ENCODE data around the gene KCNH4. TPM values are rescaled to one million over a fixed set of nuclear protein-coding genes. Genes with fewer than 3 reads are reported as not detected.

The KCNH4 gene
- total RNA-seq, 1 donor from 2014 or later, result not detected

DNA sequence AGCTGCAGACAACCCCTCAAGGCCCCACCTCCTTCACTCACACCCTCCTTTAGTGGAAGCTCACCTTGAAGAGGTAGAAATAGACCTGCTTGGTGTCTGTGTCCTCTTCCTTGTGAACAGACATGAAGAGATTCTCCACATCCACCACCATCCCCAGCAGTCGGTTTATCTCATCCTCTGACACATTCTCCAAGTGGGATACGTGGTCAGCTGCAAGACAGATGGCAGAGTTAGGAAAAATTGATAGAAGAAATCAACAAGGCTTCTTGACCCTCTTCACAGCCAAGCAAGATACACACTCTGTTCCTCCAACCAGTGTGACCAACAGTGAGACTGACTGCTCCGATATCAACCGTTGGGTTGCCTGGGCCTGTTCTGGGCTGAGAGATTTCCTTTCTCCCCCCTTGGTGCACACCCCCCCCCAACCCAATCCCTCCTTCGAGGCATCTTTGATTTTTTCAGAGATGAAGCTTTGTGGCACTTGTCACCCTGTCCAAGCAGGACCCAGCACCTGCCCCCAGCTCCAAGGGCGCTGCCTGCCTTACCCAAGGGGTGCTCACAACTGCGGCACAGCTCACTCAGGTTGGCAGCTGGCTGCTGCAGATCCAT, 60.7 kb downstream of the KCNH4 start:
- H3K27ac Mint-ChIP-seq, result no peak overlapping the region
- H3K9ac ChIP-seq, result no peak overlapping the region

DNA sequence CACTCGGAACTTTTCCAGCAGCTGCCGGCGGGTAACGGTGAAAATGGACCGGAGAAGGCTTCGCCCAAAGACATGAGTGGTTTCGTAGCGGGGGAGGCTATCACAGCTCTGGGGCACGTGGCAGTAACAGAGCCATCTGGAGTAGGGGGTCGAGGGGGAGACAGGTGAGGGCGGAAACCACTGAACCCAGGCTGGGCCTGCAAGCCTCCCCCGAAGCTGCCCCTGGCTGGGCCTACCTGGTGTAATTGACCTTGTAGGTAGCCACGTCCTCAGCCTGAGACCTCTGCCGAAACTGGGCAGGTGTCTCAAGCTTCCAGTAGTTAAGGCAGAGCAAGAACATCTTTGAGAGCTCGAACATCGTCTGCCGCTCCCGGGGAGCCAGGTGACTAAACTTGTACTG, 61.6 kb downstream of the KCNH4 start:
- Histone ChIP-seq H3K27ac (no peak overlapping the region), H4K20me1 (ENCODE audit: low read depth) (no peaks in the 10 kb centered on the region), H3K9ac (no peak overlapping the region), H3F3A (ENCODE audit: low read depth) (peaks cover 21% of the 10 kb centered on the region), H3K79me2 (ENCODE audit: low read depth) (no peaks in the 10 kb centered on the region), H3K9me3 (ENCODE audit: low read depth) (no peaks in the 10 kb centered on the region), H3K4me3 (no peak overlapping the region), H3K4me1 (peaks cover 16% of the 10 kb centered on the region), H2AFZ (replicated peaks) (no peak overlapping the region), H3K4me2 (no peak overlapping the region), H3K27me3 (no peaks in the 10 kb centered on the region), H3K36me3 (no peaks in the 10 kb centered on the region)
- no peak for DNase-seq (ENCODE audit: low spot score)
- Mint-ChIP-seq H3K4me3 (peak overlapping the region; percentile 35), H3K27ac (no peak overlapping the region), H3K9me3 (no peaks in the 10 kb centered on the region), H3K36me3 (peaks cover 7% of the 10 kb centered on the region), H3K27me3 (ENCODE audit: insufficient read depth, low read depth) (peaks cover 5% of the 10 kb centered on the region), H3K4me1 (peaks cover 12% of the 10 kb centered on the region)
- no peak for TF ChIP-seq EZH2 (IDR thresholded peaks at IDR 0.05)
- no peak for TF ChIP-seq EZH2phosphoT487 (IDR thresholded peaks at IDR 0.05)
- TF ChIP-seq, protein P1, sequence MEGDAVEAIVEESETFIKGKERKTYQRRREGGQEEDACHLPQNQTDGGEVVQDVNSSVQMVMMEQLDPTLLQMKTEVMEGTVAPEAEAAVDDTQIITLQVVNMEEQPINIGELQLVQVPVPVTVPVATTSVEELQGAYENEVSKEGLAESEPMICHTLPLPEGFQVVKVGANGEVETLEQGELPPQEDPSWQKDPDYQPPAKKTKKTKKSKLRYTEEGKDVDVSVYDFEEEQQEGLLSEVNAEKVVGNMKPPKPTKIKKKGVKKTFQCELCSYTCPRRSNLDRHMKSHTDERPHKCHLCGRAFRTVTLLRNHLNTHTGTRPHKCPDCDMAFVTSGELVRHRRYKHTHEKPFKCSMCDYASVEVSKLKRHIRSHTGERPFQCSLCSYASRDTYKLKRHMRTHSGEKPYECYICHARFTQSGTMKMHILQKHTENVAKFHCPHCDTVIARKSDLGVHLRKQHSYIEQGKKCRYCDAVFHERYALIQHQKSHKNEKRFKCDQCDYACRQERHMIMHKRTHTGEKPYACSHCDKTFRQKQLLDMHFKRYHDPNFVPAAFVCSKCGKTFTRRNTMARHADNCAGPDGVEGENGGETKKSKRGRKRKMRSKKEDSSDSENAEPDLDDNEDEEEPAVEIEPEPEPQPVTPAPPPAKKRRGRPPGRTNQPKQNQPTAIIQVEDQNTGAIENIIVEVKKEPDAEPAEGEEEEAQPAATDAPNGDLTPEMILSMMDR (IDR thresholded peaks at IDR 0.05), result no peak

More for the DNA sequence above, 60.7 kb downstream of the KCNH4 start:
- Mint-ChIP-seq H3K4me3 (peak overlapping the region; percentile 83), H3K9me3 (no peaks in the 10 kb centered on the region), H3K27me3 (ENCODE audit: insufficient read depth, low read depth) (peaks cover 5% of the 10 kb centered on the region), H3K4me1 (peaks cover 12% of the 10 kb centered on the region), H3K36me3 (peaks cover 7% of the 10 kb centered on the region)
- Histone ChIP-seq H3K4me3 (peak overlapping the region; percentile 97), H4K20me1 (ENCODE audit: low read depth) (no peaks in the 10 kb centered on the region), H3K27ac (no peak overlapping the region), H3F3A (ENCODE audit: low read depth) (peaks cover 25% of the 10 kb centered on the region), H3K4me2 (peak overlapping the region; percentile 97), H2AFZ (replicated peaks) (no peak overlapping the region), H3K79me2 (ENCODE audit: low read depth) (no peaks in the 10 kb centered on the region), H3K4me1 (peaks cover 16% of the 10 kb centered on the region), H3K9me3 (ENCODE audit: low read depth) (no peaks in the 10 kb centered on the region), H3K36me3 (no peaks in the 10 kb centered on the region), H3K27me3 (no peaks in the 10 kb centered on the region)
- no peak for TF ChIP-seq EZH2phosphoT487 (IDR thresholded peaks at IDR 0.05)
- TF ChIP-seq, protein P1 (IDR thresholded peaks at IDR 0.05), result no peak
- TF ChIP-seq EZH2 (IDR thresholded peaks at IDR 0.05), result no peak
- no peak for DNase-seq (ENCODE audit: low spot score)

DNA sequence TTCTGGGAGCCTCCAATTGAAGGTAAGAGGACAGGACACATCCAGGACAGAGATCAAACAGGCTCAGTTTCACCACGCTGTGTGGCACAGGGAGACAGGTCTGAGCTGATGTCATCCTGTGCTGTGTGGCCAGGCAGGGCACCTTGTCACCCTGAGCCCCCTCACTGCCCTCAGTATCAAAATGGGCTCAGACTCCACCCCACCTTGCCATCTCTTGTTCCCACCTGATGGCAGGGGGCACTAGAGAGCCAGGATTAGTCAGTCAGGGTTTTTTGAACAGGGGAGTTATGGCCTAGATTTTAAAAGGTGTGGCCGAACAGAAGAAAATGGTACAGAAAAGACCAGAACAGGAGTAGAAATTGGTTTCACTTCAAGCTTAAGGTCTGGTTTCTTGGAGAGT, 62.4 kb downstream of the KCNH4 start:
- Histone ChIP-seq H3K27me3 (no peaks in the 10 kb centered on the region), H3K79me2 (ENCODE audit: low read depth) (no peaks in the 10 kb centered on the region), H3F3A (ENCODE audit: low read depth) (peaks cover 21% of the 10 kb centered on the region), H2AFZ (replicated peaks) (no peak overlapping the region), H3K36me3 (no peaks in the 10 kb centered on the region), H3K9ac (no peak overlapping the region), H3K4me2 (no peak overlapping the region), H3K4me1 (peaks cover 16% of the 10 kb centered on the region), H3K4me3 (no peak overlapping the region), H4K20me1 (ENCODE audit: low read depth) (no peaks in the 10 kb centered on the region), H3K9me3 (ENCODE audit: low read depth) (no peaks in the 10 kb centered on the region), H3K27ac (no peak overlapping the region)
- Mint-ChIP-seq H3K27ac (peak overlapping the region; percentile 5), H3K4me1 (peaks cover 12% of the 10 kb centered on the region), H3K9me3 (no peaks in the 10 kb centered on the region), H3K36me3 (peaks cover 8% of the 10 kb centered on the region), H3K4me3 (peak overlapping the region; percentile 49), H3K27me3 (ENCODE audit: insufficient read depth, low read depth) (peaks cover 5% of the 10 kb centered on the region)
- peak; percentile 44 for DNase-seq (ENCODE audit: low spot score)
- TF ChIP-seq EZH2 (IDR thresholded peaks at IDR 0.05) (no peak), EZH2phosphoT487 (IDR thresholded peaks at IDR 0.05) (no peak)
- TF ChIP-seq, protein P1 (IDR thresholded peaks at IDR 0.05), result peak; percentile 51
